SK-N-SH (cell line): ENCODE data around the gene AAGAB. TPM values are rescaled to one million over a fixed set of nuclear protein-coding genes. Genes with fewer than 3 reads are reported as not detected.

Experiments used
- CTCF ChIA-PET: fragments of 300-600, 350-600 bp; formaldehyde crosslinking; extraction: SDS; loops from one replicate; lab custom pipeline; 2021; lab: Yijun Ruan, JAX
- POLR2A ChIA-PET: fragments of 350-600 bp; sonication (Branson Sonifier 250); formaldehyde crosslinking; extraction: SDS; loops from one replicate; lab custom pipeline; 2020; ENCODE audit warnings: antibody characterized with exemption, inconsistent platforms; lab: Yijun Ruan, JAX
- DNase-seq: peaks from one replicate; pipeline ENCODE4 v3.0.0; 2012
- H2AFZ ChIP-seq: fragments of 200-600 bp; sonication (generic); 2 replicates; pipeline ENCODE4 v1.8.1; 2016; ENCODE audit warnings: antibody characterized with exemption, mild to moderate bottlenecking, low read depth
- H3F3A ChIP-seq: fragments of 200-600 bp; sonication (generic); replicated peaks from 2 replicates; pipeline ENCODE3; 2016; ENCODE audit warnings: antibody characterized with exemption, mild to moderate bottlenecking; ENCODE audit not compliant: insufficient read depth
- H3K27ac ChIP-seq, 2 experiments: fragments of 200-500 bp in 1 of 2; fragments of 200-600 bp in 1 of 2; sonication (Bioruptor generic) in 1 of 2; sonication (generic), shearing (Covaris generic) in 1 of 2; 2 replicates each; pipeline versions ENCODE4 v1.5.1 to v1.6.1; 2014 to 2016; ENCODE audit warnings: low read depth in 2 of 2, inconsistent platforms in 1 of 2, low read length in 1 of 2, mild to moderate bottlenecking in 1 of 2, mixed read lengths in 1 of 2
- H3K27me3 ChIP-seq: fragments of 200-600 bp; sonication (generic), shearing (Covaris generic); 2 replicates; pipeline ENCODE4 v1.6.1; 2016; ENCODE audit warnings: mixed run types; ENCODE audit not compliant: insufficient read depth
- H3K36me3 ChIP-seq, 2 experiments: fragments of 200-500 bp in 1 of 2; fragments of 200-600 bp in 1 of 2; sonication (Bioruptor generic) in 1 of 2; sonication (generic) in 1 of 2; replicated peaks in 1 of 2; 2 replicates each; pipeline versions ENCODE3 to v1.5.1; 2014 to 2016; ENCODE audit warnings: low read length in 1 of 2, mild to moderate bottlenecking in 1 of 2; ENCODE audit not compliant: insufficient read depth in 2 of 2, control insufficient read depth in 1 of 2
- H3K4me1 ChIP-seq, 2 experiments: fragments of 200-500 bp in 1 of 2; fragments of 200-600 bp in 1 of 2; sonication (Bioruptor generic) in 1 of 2; sonication (generic), shearing (Covaris generic) in 1 of 2; 2 replicates each; pipeline versions ENCODE4 v1.5.1 to v1.6.1; 2014 to 2016; ENCODE audit warnings: low read depth in 1 of 2, low read length in 1 of 2, mixed run types in 1 of 2; ENCODE audit not compliant: insufficient read depth in 2 of 2, control insufficient read depth in 1 of 2
- H3K4me2 ChIP-seq: fragments of 200-600 bp; sonication (generic), shearing (Covaris generic); 2 replicates; pipeline ENCODE4 v1.6.1; 2017; ENCODE audit warnings: mixed run types
- H3K4me3 ChIP-seq, 2 experiments: fragments of 200-500 bp in 1 of 2; fragments of 200-600 bp in 1 of 2; sonication (Bioruptor generic) in 1 of 2; sonication (generic), shearing (Covaris generic) in 1 of 2; 2 replicates each; pipeline versions ENCODE4 v1.5.1 to v1.8.1; 2014 to 2016; ENCODE audit warnings: low read depth in 2 of 2, inconsistent platforms in 1 of 2, low read length in 1 of 2, mild to moderate bottlenecking in 1 of 2, mixed read lengths in 1 of 2, moderate library complexity in 1 of 2
- H3K79me2 ChIP-seq: fragments of 200-600 bp; sonication (generic); 2 replicates; pipeline ENCODE4 v1.8.1; 2017; ENCODE audit warnings: mild to moderate bottlenecking; ENCODE audit not compliant: insufficient read depth
- H3K9ac ChIP-seq: fragments of 200-600 bp; sonication (generic); 2 replicates; pipeline ENCODE4 v1.6.1; 2017; ENCODE audit warnings: mixed run types
- H3K9me2 ChIP-seq: fragments of 200-600 bp; sonication (generic); 2 replicates; pipeline ENCODE4 v1.6.1; 2017; ENCODE audit warnings: mixed run types
- H3K9me3 ChIP-seq: fragments of 200-600 bp; sonication (generic); 2 replicates; pipeline ENCODE4 v1.6.1; 2017; ENCODE audit warnings: mixed run types, mild to moderate bottlenecking, moderate library complexity
- H4K20me1 ChIP-seq: fragments of 200-600 bp; sonication (generic); 2 replicates; pipeline ENCODE4 v1.6.1; 2017; ENCODE audit warnings: mild to moderate bottlenecking, mixed run types; ENCODE audit not compliant: insufficient read depth
- EP300 ChIP-seq, 2 experiments: IDR thresholded peaks; 2 replicates each; pipeline versions ENCODE4 v1.4.0 to v1.6.1; 2012; ENCODE audit warnings: borderline replicate concordance in 1 of 2, low read depth in 1 of 2, low read length in 1 of 2
- EZH2phosphoT487 ChIP-seq: fragments of 200-600 bp; sonication (generic); IDR thresholded peaks from 2 replicates; pipeline ENCODE4 v1.6.1; 2017; ENCODE audit warnings: low read depth, mixed run types, mild to moderate bottlenecking, antibody characterized with exemption, moderate library complexity, borderline replicate concordance
- FOXJ3 ChIP-seq: sonication (generic); formaldehyde crosslinking; IDR thresholded peaks from 2 replicates; pipeline ENCODE4 v1.5.1; 2020; ENCODE audit warnings: mild to moderate bottlenecking, missing genetic modification reagents
- FOXM1 ChIP-seq: IDR thresholded peaks from 2 replicates; pipeline ENCODE4 v1.4.0; 2012; ENCODE audit warnings: low read depth, mild to moderate bottlenecking
- GABPA ChIP-seq: IDR thresholded peaks from 2 replicates; pipeline ENCODE4 v1.4.0; 2012; ENCODE audit warnings: low read depth, mild to moderate bottlenecking
- IRF3 ChIP-seq: fragments of 150-350 bp; IDR thresholded peaks from 2 replicates; pipeline ENCODE4 v1.6.1; 2016; ENCODE audit warnings: mild to moderate bottlenecking, low read depth, low read length
- MAX ChIP-seq: IDR thresholded peaks from 2 replicates; pipeline ENCODE4 v1.4.0; 2012; ENCODE audit warnings: low read depth
- MXI1 ChIP-seq: IDR thresholded peaks from 2 replicates; pipeline ENCODE4 v1.6.1; 2012; ENCODE audit warnings: mild to moderate bottlenecking, low read depth, low read length, improper control_type of control experiment
- NRF1 ChIP-seq: IDR thresholded peaks from 2 replicates; pipeline ENCODE4 v1.6.1; 2012; ENCODE audit warnings: low read depth, mild to moderate bottlenecking, low read length
- PBX3 ChIP-seq: IDR thresholded peaks from 2 replicates; pipeline ENCODE4; 2012
- POLR2AphosphoS5 ChIP-seq: IDR thresholded peaks from 2 replicates; pipeline ENCODE4 v1.6.1; 2012; ENCODE audit warnings: low read depth, low read length
- SMC3 ChIP-seq: IDR thresholded peaks from 2 replicates; pipeline ENCODE4 v1.6.1; 2012; ENCODE audit warnings: low read depth, low read length, improper control_type of control experiment
- TAF1 ChIP-seq: IDR thresholded peaks from 2 replicates; pipeline ENCODE4 v1.6.1; 2012; ENCODE audit warnings: low read depth, mild to moderate bottlenecking, low read length, moderate library complexity, borderline replicate concordance
- TCF12 ChIP-seq: IDR thresholded peaks from 2 replicates; pipeline ENCODE4 v1.4.0; 2012
- USF1 ChIP-seq: IDR thresholded peaks from 2 replicates; pipeline ENCODE4 v1.4.0; 2012; ENCODE audit warnings: low read depth, borderline replicate concordance
- USF2 ChIP-seq: fragments of 150-350 bp; IDR thresholded peaks from 2 replicates; pipeline ENCODE4 v1.6.1; 2017; ENCODE audit warnings: antibody characterized with exemption, low read length, low read depth, borderline replicate concordance
- WGBS: methylation state at CpG from one replicate; pipeline ENCODE4 v1.1.6; 2017; ENCODE audit warnings: low lambda C conversion rate; 5-methylcytosine and 5-hydroxymethylcytosine counted together
- polyA plus RNA-seq, 3 experiments: library from polyadenylated mRNA; depleted of rRNA; stranded (reverse); fragments of >200 nt; gene quantifications; 2 replicates each; pipeline ENCODE4 v1.2.3, GENCODE V29; 2012

The AAGAB gene
- polyA plus RNA-seq, 1 of the 3 experiments (the other 2 are of a cell fraction) = 24.9 TPM

GRCh38 chr15:67194171-67195114 is 60.0 kb downstream of the AAGAB start:
- H3K4me1 ChIP-seq = peaks cover 0 to 9% of the 10 kb centered on the region in 2 experiments; a peak in 1 of 4 replicates

GRCh38 chr15:67193223-67193990 is 61.1 kb downstream of the AAGAB start:
- WGBS = 86% methylated on average over 12 of the region's 12 CpGs
- DNase-seq = no peak
- CTCF ChIA-PET = no interaction called here
- H3K4me3 ChIP-seq = no peak overlapping the region
- peaks cover 6% of the 10 kb centered on the region for H3F3A ChIP-seq
- H3K27me3 ChIP-seq = no peaks in the 10 kb centered on the region
- no peak overlapping the region for H3K27ac ChIP-seq
- no peaks in the 10 kb centered on the region for H4K20me1 ChIP-seq
- peaks cover 38 to 47% of the 10 kb centered on the region in 2 experiments for H3K36me3 ChIP-seq
- H3K4me1 ChIP-seq = peaks cover 7 to 19% of the 10 kb centered on the region in 2 experiments
- no peak overlapping the region for H3K9ac ChIP-seq
- H3K4me2 ChIP-seq = no peak overlapping the region
- no peaks in the 10 kb centered on the region for H3K9me2 ChIP-seq
- no peaks in the 10 kb centered on the region for H3K79me2 ChIP-seq
- no peak for TF ChIP-seq TAF1
- TF ChIP-seq FOXM1 = no peak
- no peak for TF ChIP-seq PBX3
- TF ChIP-seq EZH2phosphoT487 = no peak
- TF ChIP-seq GABPA = no peak
- TF ChIP-seq SMC3 = no peak
- TF ChIP-seq MAX = no peak
- TF ChIP-seq MXI1 = no peak
- no peak for TF ChIP-seq TCF12
- no peak for TF ChIP-seq NRF1
- no peak for TF ChIP-seq FOXJ3 (CRISPR knock-in tag)
- no peak for TF ChIP-seq USF2
- TF ChIP-seq IRF3 = no peak
- no peak for TF ChIP-seq USF1
- no peaks in the 10 kb centered on the region for H3K9me3 ChIP-seq
- no peak overlapping the region for H2AFZ ChIP-seq
- POLR2A ChIA-PET = no interaction called here

More at GRCh38 chr15:67194171-67195114, 60.0 kb downstream of the AAGAB start:
- Histone ChIP-seq H3K4me2 (no peak overlapping the region), H4K20me1 (no peaks in the 10 kb centered on the region), H3K9me2 (no peaks in the 10 kb centered on the region), H2AFZ (no peak overlapping the region), H3K27ac (no peak overlapping the region), H3K9ac (no peak overlapping the region), H3K9me3 (no peaks in the 10 kb centered on the region), H3K79me2 (no peaks in the 10 kb centered on the region), H3K36me3 (peaks cover 31 to 47% of the 10 kb centered on the region in 2 experiments), H3F3A (peaks cover 4% of the 10 kb centered on the region), H3K27me3 (no peaks in the 10 kb centered on the region), H3K4me3 (no peak overlapping the region)
- ChIA-PET POLR2A (no interaction called here), CTCF (no interaction called here)
- DNase-seq = no peak
- 91% methylated on average over 9 of the region's 9 CpGs for WGBS
- TF ChIP-seq POLR2AphosphoS5 (0 out of 2 replicates have a peak, but pooled peaks have one; percentile 3), EP300 (IDR thresholded peaks at IDR 0.05; ENCODE audit: borderline replicate concordance in 1 of 2, low read depth in 1 of 2, low read length in 1 of 2) (no peak)
